Measurements from ENCODE around the gene EXOC2.

EXOC2 gene

DNA sequence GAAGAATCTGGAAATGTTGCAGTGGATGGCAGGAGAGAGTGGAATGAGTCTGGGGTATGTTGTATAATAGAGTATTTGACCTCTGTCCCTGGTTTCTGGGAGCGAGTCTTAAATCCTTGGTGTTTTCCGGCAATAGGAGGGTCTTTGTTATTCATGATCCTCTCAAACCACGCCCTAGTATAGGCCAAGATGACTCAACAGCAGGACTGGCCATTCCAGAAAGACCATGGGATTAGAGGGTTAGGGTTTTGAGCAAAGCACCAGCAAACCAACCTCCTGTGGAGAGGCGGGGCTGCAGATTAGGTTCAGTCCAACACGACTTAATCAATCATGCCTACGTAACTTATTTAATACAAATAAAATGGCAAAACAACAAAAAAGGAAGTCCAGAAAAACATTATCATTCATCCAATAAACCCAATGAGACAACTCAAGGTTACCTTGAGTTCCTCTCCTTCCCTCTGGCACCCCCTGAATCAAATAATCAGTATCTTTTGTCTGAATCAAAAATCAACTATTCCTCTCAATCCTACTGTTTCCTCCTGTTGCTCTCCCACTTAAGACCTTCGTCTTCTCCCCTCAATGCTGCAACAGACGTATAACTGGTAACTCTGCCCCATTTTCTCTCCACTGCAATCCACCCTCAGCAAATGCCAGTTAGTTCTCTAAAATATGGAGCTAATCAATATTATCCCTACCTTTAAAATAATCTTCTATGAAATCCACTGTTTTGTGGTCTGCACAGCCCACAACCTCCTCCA is 51.5 kb downstream of the EXOC2 start:
- TF ChIP-seq, protein P1, sequence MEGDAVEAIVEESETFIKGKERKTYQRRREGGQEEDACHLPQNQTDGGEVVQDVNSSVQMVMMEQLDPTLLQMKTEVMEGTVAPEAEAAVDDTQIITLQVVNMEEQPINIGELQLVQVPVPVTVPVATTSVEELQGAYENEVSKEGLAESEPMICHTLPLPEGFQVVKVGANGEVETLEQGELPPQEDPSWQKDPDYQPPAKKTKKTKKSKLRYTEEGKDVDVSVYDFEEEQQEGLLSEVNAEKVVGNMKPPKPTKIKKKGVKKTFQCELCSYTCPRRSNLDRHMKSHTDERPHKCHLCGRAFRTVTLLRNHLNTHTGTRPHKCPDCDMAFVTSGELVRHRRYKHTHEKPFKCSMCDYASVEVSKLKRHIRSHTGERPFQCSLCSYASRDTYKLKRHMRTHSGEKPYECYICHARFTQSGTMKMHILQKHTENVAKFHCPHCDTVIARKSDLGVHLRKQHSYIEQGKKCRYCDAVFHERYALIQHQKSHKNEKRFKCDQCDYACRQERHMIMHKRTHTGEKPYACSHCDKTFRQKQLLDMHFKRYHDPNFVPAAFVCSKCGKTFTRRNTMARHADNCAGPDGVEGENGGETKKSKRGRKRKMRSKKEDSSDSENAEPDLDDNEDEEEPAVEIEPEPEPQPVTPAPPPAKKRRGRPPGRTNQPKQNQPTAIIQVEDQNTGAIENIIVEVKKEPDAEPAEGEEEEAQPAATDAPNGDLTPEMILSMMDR (conservative IDR thresholded peaks at IDR 0.05): no peak
- no peak overlapping the region for H3K27ac ChIP-seq

GRCh38 chr6:636488-636887 is 56.5 kb downstream of the EXOC2 start:
- TF ChIP-seq, protein P1 (conservative IDR thresholded peaks at IDR 0.05): no peak
- no peak overlapping the region for H3K27ac ChIP-seq

DNA sequence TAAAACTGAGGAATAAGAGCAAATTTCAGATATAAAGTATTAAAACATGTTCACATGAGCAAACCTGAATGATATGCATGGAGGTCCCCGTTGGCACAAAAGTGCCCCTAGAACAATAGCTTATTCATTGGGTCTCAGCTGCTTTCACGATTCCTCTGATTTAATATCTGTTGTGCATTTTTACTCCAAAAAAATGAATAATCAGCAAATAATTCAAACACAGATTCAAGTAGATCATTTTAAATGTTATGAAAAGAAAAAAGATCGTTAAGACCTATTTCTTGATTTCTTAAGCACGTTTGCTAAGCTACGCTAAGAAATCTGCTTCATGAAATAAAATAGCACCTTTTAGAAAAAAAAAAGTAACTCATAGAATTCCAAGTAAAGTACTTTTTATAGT is 57.7 kb downstream of the EXOC2 start:
- TF ChIP-seq, protein P1 (conservative IDR thresholded peaks at IDR 0.05): no peak
- H3K27ac ChIP-seq: no peak overlapping the region

DNA sequence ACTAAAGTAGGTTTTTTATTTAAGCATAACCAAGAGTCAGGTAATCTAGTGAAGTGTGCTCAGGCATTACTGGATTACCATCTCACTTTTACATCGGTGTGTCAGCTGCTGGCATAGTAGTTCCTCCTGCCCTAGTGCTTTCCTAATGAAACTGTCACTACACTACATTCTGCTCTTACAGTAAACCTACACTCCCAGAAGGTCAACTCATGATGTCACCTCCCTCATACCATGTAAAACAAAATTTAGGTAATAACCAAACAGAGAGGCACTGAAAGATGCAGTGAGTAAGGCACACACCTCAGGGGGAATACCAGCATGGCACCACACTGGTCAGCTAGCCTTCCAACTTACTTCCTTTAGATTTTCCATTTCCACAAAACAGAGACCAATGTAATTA is 59.3 kb downstream of the EXOC2 start:
- no peak overlapping the region for H3K27ac ChIP-seq
- TF ChIP-seq, protein P1 (conservative IDR thresholded peaks at IDR 0.05): no peak

DNA sequence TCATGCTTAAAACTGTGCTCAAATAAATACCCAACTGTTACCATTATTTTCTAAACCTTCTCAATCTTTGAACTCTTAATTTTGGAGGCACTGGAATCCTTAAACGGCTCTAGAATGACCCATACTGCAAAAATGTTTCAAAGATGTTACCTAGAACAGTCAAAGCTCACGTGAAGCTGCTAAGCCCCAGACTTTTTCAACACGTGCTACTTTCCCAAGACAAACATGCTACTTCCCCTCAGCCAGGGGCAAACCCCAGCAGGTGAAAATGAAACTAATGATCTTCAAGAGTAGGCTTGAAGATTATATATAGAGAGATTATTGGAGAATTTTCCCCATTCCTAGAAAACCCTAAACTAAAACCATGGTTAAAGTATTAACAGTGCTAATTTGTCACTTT is 64.2 kb downstream of the EXOC2 start:
- H3K27ac ChIP-seq: no peak overlapping the region
- TF ChIP-seq, protein P1 (conservative IDR thresholded peaks at IDR 0.05): no peak

GRCh38 chr6:626236-626635 is 66.7 kb downstream of the EXOC2 start:
- no peak overlapping the region for H3K27ac ChIP-seq
- TF ChIP-seq, protein P1 (conservative IDR thresholded peaks at IDR 0.05): no peak

DNA sequence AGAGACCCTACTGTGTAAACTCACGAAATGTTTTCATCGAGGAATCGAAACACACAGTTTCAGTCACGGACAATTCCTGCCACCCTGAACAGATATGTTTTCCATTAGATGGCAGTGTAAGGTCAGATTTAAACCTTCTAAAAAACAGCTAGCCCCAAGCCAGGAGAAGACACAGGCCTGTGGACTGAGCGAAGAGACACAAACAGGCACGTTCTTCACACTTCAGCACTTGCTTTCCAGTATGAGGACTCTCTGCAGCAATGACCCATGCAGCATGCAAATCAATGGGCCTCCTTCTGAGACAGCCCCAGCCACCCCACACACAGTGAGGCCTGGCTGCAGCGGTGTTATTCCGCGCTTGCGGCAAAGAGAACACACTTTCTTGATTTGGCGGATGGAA is 68.0 kb downstream of the EXOC2 start:
- TF ChIP-seq, protein P1 (conservative IDR thresholded peaks at IDR 0.05): peak; percentile 28
- H3K27ac ChIP-seq: no peak overlapping the region

Measured in VCaP (cell line).